Urothelium cell line (cell line): ENCODE results near the gene PROS1.
"Not testable (repeated sequence)": the region's sequence is repeated elsewhere in the genome, so short reads cannot be mapped to it uniquely, and the experiment has no call there.

Experiments used
- DNase-seq: peaks from one replicate; pipeline ENCODE4 v3.0.0; 2011; ENCODE audit warnings: low spot score, mixed read lengths
- FAIRE-seq: peaks from 2 replicates; lab custom pipeline; 2011; peaks lifted over from hg19 to GRCh38; lab: Jason Lieb, UNC

The PROS1 gene

DNA sequence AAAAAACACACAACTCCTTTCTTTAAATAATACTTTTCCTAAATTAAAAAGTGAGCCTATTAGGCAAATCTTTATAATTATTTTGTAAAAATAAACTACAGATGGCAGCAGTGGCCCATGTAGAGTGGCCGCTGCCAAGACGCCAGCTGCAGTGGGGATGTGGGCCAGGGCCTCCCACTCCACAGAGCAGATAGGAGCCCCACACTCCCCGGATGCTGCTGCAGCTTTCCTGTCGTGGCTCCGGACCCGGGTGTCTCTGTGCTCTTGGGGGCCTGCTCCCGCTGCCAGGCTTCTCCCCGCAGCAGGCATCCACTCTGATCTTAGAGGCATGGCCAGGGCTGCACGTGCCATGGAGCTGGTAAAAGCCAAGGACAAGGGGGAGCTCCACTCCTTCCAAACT lies 67.5 kb downstream of the PROS1 start:
- DNase-seq, result no peak

DNA sequence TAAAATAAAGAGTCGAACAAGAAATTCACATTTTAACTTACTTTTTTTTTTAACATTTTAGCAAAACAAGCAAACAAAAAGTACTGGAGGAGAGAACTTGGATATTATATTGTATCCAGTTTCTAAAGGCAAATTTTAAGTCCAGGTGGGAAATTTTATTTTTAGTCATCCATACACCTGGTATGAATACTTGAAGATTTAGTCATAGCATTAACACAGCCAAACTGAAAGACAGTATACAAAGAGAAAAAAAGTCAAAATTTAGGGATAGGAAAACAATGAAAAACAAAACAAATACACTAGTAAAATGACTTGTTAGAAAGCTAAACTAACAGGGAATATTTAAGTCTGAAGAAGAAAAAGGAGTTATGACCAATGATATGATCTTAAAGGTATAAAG lies 69.1 kb downstream of the PROS1 start:
- FAIRE-seq, result no peak
- no peak for DNase-seq

More for the DNA sequence above, 67.5 kb downstream of the PROS1 start:
- no peak for FAIRE-seq

DNA sequence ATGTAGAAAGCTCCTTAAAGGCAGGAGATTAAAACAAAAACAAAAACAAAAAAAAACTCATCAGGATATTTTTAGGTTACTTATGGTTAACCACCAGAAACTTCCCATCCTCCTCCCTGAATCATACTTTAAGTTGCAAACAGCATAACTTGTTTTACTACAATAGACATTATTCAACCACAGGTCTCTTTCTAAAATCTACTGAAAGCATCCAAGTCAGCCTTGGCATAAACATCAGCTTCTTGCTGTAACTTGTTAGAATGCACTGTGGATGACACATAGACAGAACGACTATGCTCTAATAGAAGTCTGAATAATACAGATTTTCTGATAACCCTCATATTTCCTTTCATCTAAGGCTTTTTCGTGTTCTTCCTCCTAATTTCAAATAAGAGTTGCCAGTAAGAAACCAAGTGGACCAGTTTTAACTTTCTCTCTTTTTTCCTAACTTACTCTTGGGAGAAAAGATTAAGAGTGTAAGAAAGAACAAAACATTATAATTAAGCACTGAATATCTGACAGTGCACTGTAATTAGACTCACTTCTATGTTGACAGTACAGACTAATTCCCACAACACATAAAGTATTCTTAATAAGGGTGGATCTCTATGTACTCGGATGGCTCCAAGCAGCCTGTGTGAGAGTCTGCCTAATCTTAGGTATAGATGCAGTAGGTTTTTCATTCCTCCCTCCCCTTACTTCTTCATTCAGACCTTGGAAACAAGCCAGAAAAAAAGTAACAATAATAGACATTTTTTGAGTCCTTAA lies 95.3 kb downstream of the PROS1 start:
- peak; percentile 74 for FAIRE-seq
- DNase-seq, result not testable (repeated sequence)

DNA sequence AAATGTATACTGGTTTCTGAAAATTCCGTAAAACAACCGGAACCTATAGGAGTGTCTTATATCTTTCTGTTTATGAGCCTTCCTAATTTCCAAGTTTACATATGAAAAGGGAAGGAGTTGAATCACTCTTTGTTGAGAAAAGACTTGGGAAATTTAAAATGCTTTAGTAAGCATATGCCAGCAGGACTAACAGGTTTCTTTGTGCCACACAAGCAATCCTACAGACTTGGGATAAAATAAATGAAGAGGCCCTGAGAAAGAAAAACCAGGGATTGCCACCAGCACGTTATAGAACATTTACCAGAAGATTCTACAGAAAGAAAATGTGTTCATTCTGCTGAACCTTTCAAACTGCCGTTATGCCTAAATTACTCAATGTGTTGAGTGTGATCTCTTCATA lies 96.3 kb downstream of the PROS1 start:
- not testable (repeated sequence) for DNase-seq, FAIRE-seq

DNA sequence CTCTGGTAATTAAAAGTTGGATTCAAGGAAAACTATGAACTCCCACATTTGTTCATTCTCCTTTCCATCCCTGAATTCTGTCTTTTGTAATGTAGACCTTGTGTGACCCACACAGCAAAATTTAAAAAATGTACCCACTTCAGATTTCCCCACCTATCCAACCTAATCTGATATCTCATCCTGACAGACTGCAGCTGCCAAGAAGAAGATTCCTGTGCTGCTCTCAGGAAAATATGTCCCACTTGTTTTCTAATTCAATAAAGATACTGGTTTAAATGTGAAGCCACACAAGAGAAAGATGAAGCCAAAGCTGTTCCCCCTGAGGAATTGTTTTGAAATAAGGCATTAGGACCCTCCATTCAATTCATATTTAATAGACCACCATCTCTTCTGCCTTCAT lies 100.3 kb downstream of the PROS1 start:
- FAIRE-seq, DNase-seq: not testable (repeated sequence)

DNA sequence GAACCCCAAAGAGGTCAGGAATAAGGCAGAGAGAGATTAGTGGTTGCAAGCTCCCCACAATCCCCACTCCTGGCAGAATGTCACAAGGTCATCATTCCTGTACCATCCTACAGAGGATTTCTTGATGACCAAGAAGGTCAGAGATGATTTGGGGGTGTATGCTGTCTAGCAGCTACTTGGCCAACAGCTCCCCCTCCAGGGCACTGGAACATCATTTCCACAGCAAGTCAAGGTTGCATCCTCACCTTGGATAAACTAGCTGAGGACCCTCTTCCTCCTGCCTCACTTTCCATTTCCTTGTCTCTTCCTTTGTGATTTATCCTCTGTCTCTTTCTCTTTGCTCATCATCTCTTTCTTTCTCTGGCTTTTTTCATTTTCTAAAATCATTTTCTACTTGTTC lies 106.3 kb downstream of the PROS1 start:
- DNase-seq, result no peak
- no peak for FAIRE-seq

DNA sequence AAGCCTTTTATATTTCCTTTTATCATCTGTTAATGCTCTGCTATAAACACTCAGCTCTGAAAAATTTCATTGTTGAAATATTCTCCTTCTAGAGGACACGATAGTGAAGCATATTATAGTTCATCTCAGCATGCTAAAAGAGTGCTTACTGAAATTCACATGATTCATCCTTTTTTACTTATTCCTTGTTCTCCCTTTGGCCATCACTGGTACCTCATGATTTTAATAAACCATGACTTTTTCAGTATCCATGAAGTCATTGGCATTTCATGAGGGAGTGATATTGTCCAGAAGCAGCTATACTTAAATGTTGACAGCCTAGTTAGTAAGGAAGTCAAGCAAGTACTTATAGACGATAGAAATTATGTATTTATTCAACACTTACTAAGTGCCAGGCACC lies 112.7 kb downstream of the PROS1 start:
- FAIRE-seq (no peak), DNase-seq (no peak)

DNA sequence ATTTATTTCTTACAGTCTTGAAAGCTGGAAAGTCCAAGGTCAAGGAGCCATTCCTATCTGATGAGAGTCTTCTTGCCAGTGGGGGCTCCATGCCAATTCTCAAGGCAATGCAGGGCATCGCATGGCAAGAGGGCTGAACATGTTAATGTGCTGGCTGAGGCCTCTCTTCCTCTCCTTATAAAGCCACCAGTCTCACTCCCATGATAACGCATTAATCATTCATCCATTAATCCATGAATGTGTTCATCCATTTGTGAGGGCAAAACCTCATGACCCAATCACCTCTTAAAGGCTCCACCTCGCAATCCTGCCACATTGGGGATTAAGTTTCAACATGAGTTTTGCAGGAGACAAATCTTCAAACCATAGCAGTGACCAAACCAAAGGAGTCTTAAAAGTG lies 118.3 kb downstream of the PROS1 start:
- FAIRE-seq (no peak), DNase-seq (no peak)

DNA sequence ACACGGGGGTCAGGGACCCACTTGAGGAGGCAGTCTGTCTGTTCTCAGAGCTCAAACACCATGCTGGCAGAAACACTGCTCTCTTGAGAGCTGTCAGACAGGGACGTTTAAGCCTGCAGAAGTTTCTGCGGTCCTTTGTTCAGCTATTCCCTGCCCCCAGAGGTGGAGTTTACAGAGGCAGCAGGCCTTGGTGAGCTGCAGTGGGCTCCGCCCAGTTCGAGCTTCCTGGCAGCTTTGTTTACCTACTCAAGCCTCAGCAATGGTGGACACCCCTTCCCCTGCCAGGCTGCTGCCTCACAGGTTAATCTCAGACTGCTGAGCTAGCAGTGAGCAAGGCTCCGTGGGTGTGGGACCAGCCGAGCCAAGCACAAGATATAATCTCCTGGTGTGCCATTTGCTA lies 121.5 kb downstream of the PROS1 start:
- FAIRE-seq, result peak; percentile 66
- not testable (repeated sequence) for DNase-seq

DNA sequence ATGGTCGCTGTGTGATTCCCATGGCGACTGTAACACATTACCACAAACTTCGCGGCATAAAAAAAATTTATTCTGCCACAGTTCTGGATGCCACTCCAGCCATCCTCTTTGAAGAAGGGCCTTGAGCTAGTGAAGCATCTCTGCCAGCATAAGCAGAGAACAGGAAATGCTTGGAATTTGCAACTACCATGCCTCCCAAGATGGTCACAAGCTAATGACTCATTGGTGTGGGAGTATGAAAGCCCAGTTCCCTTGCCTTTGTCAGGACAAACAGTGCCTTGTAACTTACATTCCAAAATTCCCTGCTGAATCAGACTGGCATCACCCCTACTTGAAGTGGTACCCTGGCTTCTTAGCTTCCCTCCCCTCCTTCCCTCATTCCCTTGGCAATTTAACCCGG lies 129.7 kb downstream of the PROS1 start:
- peak; percentile 92 for FAIRE-seq
- peak; percentile 52 for DNase-seq

DNA sequence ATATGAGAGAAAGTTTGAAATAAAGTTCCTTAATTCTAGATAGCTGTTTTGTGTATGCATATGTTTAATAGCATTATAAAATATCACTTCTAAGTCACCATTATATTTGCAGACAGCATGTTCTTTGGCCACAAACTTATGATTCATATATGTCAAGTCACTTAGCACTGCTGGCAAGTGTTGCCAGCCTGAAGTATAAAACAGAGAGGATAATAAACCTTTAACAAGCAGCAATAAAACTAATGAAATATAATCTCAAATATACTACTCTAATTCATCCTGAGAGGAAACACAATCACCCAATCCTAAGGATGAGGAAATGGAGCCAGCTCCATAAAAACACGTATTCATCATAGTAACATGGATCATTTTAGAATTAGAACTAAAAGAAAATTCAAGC lies 134.5 kb downstream of the PROS1 start:
- DNase-seq, FAIRE-seq: not testable (repeated sequence)
